GM21447 (cell line): Measurements from ENCODE around the gene ERC1.

Experiments used
- ATAC-seq: cut with Tn5 transposase; IDR thresholded peaks from one replicate; pipeline ENCODE4 v1.9.1; 2021; ENCODE audit not compliant: unreplicated experiment

ERC1 gene

GRCh38 chr12:1502379-1502720 lies 511.3 kb downstream of the ERC1 start:
- ATAC-seq = no peak

- ATAC-seq = no peak
Measured at GRCh38 chr12:1502831-1503230, 511.8 kb downstream of the ERC1 start.

GRCh38 chr12:1503281-1503711 lies 512.3 kb downstream of the ERC1 start:
- ATAC-seq = no peak

- no peak for ATAC-seq
Measured at GRCh38 chr12:1504304-1504894, 513.4 kb downstream of the ERC1 start.

GRCh38 chr12:1504895-1505311 lies 513.9 kb downstream of the ERC1 start:
- ATAC-seq = no peak

- no peak for ATAC-seq
Measured at GRCh38 chr12:1505576-1505975, 514.6 kb downstream of the ERC1 start.

GRCh38 chr12:1507308-1507707 lies 516.3 kb downstream of the ERC1 start:
- ATAC-seq = no peak

GRCh38 chr12:1509413-1510052 lies 518.5 kb downstream of the ERC1 start:
- no peak for ATAC-seq

GRCh38 chr12:1510056-1510812 lies 519.2 kb downstream of the ERC1 start:
- ATAC-seq = no peak

- no peak for ATAC-seq
Measured at GRCh38 chr12:1515010-1515409, 524.0 kb downstream of the ERC1 start.

- ATAC-seq = no peak
Measured at GRCh38 chr12:1515428-1515827, 524.4 kb downstream of the ERC1 start.

GRCh38 chr12:1517007-1517406 lies 526.0 kb downstream of the ERC1 start:
- ATAC-seq = no peak

- ATAC-seq = no peak
Measured at GRCh38 chr12:1517734-1518525, 526.9 kb downstream of the ERC1 start.

- ATAC-seq = no peak
Measured at GRCh38 chr12:1518591-1519516, 527.8 kb downstream of the ERC1 start.

- no peak for ATAC-seq
Measured at GRCh38 chr12:1519642-1520041, 528.6 kb downstream of the ERC1 start.

- ATAC-seq = no peak
Measured at GRCh38 chr12:1523046-1523445, 532.0 kb downstream of the ERC1 start.

- no peak for ATAC-seq
Measured at GRCh38 chr12:1523558-1524050, 532.6 kb downstream of the ERC1 start.

GRCh38 chr12:1525858-1526257 lies 534.8 kb downstream of the ERC1 start:
- no peak for ATAC-seq

- ATAC-seq = no peak
Measured at GRCh38 chr12:1527789-1528188, 536.8 kb downstream of the ERC1 start.

- no peak for ATAC-seq
Measured at GRCh38 chr12:1528791-1529190, 537.8 kb downstream of the ERC1 start.
